Measurements from ENCODE around the gene ALDH1B1. TPM values are rescaled to one million over a fixed set of nuclear protein-coding genes. Genes with fewer than 3 reads are reported as not detected.

The ALDH1B1 gene
- total RNA-seq, 1 experiment from 2014 or later = 55.5 TPM

DNA sequence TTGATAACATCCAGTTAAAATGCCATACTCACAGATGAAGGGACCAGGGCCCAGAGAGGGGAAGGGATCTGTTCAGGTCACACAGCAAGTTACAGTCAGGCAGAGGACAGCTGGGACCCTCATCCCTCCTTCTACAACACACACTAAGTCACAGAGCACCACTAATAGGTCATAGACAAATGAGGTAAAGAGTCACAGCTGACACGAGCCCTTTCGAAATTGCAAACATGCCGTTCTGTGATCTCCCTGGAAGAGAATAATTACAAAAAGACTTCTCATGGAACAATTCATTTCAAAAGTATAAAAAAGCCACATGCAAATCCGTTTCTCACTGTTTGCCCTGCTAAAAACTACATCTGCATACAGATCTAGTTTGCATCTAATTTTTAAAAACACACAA is 16.2 kb downstream of the ALDH1B1 start:
- Mint-ChIP-seq H3K9me3 (no peaks in the 10 kb centered on the region), H3K36me3 (peaks cover 4% of the 10 kb centered on the region; the same call in 1 of the 2 replicates), H3K27me3 (ENCODE audit: low read depth) (no peaks in the 10 kb centered on the region), H3K4me1 (0 out of 2 replicates have a peak, but pooled peaks cover 4% of the 10 kb centered on the region), H3K27ac (no peak overlapping the region), H3K4me3 (no peak overlapping the region)
- ChIA-PET CTCF (interaction anchor here (0.7 to 1.7 kb wide), 2 partner anchors 8 to 212 kb away, joined by 3 to 9 read pairs; partner anchors contain the start of gene ANKRD18A), POLR2A (no interaction called here)
- no peak for ATAC-seq
- no peak for DNase-seq (ENCODE audit: low spot score)
- TF ChIP-seq TEAD1 (CRISPR knock-in tag; IDR thresholded peaks at IDR 0.05) = no peak
- no peak for TF ChIP-seq ZNF671 (CRISPR knock-in tag; IDR thresholded peaks at IDR 0.05)
- no peak for TF ChIP-seq ZNF121 (CRISPR knock-in tag; IDR thresholded peaks at IDR 0.05)
- TF ChIP-seq MXD4 (CRISPR knock-in tag; IDR thresholded peaks at IDR 0.05; ENCODE audit: borderline replicate concordance) = no peak
- no peak for TF ChIP-seq EMX1 (CRISPR knock-in tag; IDR thresholded peaks at IDR 0.05)
- TF ChIP-seq RELA (CRISPR knock-in tag; IDR thresholded peaks at IDR 0.05; ENCODE audit: borderline replicate concordance) = no peak
- TF ChIP-seq, protein P1, sequence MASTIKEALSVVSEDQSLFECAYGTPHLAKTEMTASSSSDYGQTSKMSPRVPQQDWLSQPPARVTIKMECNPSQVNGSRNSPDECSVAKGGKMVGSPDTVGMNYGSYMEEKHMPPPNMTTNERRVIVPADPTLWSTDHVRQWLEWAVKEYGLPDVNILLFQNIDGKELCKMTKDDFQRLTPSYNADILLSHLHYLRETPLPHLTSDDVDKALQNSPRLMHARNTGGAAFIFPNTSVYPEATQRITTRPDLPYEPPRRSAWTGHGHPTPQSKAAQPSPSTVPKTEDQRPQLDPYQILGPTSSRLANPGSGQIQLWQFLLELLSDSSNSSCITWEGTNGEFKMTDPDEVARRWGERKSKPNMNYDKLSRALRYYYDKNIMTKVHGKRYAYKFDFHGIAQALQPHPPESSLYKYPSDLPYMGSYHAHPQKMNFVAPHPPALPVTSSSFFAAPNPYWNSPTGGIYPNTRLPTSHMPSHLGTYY (CRISPR knock-in tag; IDR thresholded peaks at IDR 0.05) = no peak
- no peak for TF ChIP-seq NR3C1 (CRISPR knock-in tag; conservative IDR thresholded peaks at IDR 0.05; ENCODE audit: low read depth)
- TF ChIP-seq NR1H2 (CRISPR knock-in tag; IDR thresholded peaks at IDR 0.05) = no peak
- TF ChIP-seq ZNF263 (CRISPR knock-in tag; IDR thresholded peaks at IDR 0.05; ENCODE audit: low read depth) = no peak
- TF ChIP-seq, protein P2, sequence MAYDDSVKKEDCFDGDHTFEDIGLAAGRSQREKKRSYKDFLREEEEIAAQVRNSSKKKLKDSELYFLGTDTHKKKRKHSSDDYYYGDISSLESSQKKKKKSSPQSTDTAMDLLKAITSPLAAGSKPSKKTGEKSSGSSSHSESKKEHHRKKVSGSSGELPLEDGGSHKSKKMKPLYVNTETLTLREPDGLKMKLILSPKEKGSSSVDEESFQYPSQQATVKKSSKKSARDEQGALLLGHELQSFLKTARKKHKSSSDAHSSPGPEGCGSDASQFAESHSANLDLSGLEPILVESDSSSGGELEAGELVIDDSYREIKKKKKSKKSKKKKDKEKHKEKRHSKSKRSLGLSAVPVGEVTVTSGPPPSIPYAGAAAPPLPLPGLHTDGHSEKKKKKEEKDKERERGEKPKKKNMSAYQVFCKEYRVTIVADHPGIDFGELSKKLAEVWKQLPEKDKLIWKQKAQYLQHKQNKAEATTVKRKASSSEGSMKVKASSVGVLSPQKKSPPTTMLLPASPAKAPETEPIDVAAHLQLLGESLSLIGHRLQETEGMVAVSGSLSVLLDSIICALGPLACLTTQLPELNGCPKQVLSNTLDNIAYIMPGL (CRISPR knock-in tag; IDR thresholded peaks at IDR 0.05) = no peak
- TF ChIP-seq, protein P3, sequence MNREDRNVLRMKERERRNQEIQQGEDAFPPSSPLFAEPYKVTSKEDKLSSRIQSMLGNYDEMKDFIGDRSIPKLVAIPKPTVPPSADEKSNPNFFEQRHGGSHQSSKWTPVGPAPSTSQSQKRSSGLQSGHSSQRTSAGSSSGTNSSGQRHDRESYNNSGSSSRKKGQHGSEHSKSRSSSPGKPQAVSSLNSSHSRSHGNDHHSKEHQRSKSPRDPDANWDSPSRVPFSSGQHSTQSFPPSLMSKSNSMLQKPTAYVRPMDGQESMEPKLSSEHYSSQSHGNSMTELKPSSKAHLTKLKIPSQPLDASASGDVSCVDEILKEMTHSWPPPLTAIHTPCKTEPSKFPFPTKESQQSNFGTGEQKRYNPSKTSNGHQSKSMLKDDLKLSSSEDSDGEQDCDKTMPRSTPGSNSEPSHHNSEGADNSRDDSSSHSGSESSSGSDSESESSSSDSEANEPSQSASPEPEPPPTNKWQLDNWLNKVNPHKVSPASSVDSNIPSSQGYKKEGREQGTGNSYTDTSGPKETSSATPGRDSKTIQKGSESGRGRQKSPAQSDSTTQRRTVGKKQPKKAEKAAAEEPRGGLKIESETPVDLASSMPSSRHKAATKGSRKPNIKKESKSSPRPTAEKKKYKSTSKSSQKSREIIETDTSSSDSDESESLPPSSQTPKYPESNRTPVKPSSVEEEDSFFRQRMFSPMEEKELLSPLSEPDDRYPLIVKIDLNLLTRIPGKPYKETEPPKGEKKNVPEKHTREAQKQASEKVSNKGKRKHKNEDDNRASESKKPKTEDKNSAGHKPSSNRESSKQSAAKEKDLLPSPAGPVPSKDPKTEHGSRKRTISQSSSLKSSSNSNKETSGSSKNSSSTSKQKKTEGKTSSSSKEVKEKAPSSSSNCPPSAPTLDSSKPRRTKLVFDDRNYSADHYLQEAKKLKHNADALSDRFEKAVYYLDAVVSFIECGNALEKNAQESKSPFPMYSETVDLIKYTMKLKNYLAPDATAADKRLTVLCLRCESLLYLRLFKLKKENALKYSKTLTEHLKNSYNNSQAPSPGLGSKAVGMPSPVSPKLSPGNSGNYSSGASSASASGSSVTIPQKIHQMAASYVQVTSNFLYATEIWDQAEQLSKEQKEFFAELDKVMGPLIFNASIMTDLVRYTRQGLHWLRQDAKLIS (CRISPR knock-in tag; IDR thresholded peaks at IDR 0.05; ENCODE audit: borderline replicate concordance) = no peak
- TF ChIP-seq, protein P4, sequence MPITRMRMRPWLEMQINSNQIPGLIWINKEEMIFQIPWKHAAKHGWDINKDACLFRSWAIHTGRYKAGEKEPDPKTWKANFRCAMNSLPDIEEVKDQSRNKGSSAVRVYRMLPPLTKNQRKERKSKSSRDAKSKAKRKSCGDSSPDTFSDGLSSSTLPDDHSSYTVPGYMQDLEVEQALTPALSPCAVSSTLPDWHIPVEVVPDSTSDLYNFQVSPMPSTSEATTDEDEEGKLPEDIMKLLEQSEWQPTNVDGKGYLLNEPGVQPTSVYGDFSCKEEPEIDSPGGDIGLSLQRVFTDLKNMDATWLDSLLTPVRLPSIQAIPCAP (CRISPR knock-in tag; IDR thresholded peaks at IDR 0.05) = no peak
- no peak for TF ChIP-seq KAT7 (CRISPR knock-in tag; IDR thresholded peaks at IDR 0.05; ENCODE audit: borderline replicate concordance)
- TF ChIP-seq SMAD3 (CRISPR knock-in tag; IDR thresholded peaks at IDR 0.05; ENCODE audit: borderline replicate concordance) = no peak
- TF ChIP-seq GABPB1 (CRISPR knock-in tag; IDR thresholded peaks at IDR 0.05) = no peak
- TF ChIP-seq, protein P5, sequence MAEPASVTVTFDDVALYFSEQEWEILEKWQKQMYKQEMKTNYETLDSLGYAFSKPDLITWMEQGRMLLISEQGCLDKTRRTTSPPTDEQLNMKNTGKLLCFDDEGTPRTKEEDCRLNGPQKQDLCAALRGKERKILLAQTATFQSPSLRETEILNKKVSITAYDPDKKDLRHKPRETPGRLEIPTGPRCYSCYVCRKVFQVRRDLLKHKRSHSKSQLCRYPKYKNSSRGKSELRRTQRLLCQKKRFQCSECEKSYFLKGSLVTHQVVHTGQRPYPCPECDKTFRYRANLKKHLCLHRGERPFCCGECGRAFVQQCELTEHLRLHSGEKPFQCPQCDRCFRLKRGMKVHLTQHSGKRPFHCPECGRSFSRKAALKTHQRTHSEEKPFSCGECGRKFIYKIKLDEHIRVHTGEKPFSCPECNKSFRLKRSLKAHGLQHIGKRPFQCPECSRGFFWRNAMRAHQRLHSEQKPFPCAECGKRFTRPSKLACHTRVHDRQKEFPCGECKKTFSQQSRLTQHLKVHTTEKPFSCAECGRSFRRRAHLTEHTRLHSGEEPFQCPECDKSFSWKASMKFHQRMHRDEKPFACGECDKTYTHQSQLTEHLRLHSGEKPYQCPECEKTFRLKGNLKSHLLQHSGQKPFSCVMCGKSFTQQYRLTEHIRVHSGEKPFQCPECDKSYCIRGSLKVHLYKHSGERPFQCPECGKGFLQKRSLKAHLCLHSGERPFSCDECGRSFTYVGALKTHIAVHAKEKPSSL (CRISPR knock-in tag; conservative IDR thresholded peaks at IDR 0.05) = no peak

Measured in WTC11 (cell line).